ENCODE data around the gene MTX1. TPM values are rescaled to one million over a fixed set of nuclear protein-coding genes. Genes with fewer than 3 reads are reported as not detected.

Gene MTX1
- total and polyA plus RNA-seq, 9 of the 15 experiments (the other 6 are each of a cell fraction or from before 2014, with no cell fraction given): 29.1 to 98.4 (median 66.9) TPM

DNA sequence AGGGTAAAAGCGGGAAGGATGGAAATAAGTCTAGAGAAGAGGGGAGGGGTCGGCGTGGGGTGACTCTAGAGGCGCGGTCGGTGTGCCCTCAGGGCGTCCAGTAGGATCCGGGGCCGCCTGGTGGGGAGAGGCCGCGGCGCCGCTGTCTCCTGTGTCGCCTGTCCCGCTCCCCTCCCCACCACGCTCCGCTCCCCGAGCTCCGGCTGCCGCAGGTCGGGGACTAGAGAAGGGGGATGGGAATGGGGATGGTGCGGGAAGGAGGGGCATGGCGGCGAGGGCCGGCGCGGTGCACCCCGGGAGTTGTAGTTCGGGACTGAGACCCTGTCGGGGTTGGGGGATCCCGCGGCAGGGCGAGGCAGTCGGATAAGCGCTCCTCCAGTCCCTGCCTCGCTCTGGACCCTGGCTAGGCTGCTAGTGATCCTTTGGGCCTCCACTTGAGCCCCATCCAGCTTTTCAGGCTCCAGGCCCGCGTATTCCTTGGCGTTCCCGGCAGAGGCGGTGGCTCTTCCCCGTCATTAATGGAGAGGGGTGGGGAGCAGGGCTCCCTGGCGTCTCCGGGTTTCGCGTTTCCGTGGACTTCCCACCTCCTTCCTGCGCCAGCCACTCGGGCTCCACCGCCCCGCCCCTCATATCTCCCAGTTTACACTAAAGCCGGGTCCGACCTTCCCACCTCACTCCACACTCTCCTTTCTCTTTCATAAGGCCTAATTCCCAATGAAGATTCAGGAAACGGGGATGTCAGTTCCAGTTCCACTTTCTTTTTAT, 46.9 kb downstream of the MTX1 start, which contains the start of gene ENTREP3 (continued):
- TF ChIP-seq, protein P1, sequence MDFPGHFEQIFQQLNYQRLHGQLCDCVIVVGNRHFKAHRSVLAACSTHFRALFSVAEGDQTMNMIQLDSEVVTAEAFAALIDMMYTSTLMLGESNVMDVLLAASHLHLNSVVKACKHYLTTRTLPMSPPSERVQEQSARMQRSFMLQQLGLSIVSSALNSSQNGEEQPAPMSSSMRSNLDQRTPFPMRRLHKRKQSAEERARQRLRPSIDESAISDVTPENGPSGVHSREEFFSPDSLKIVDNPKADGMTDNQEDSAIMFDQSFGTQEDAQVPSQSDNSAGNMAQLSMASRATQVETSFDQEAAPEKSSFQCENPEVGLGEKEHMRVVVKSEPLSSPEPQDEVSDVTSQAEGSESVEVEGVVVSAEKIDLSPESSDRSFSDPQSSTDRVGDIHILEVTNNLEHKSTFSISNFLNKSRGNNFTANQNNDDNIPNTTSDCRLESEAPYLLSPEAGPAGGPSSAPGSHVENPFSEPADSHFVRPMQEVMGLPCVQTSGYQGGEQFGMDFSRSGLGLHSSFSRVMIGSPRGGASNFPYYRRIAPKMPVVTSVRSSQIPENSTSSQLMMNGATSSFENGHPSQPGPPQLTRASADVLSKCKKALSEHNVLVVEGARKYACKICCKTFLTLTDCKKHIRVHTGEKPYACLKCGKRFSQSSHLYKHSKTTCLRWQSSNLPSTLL (IDR thresholded peaks at IDR 0.05): no peak
- TF ChIP-seq CHD4 (IDR thresholded peaks at IDR 0.05; ENCODE audit: insufficient read depth, insufficient replicate concordance, low read depth, low read length, poor library complexity, severe bottlenecking) (no peak), GTF2F1 (IDR thresholded peaks at IDR 0.05; ENCODE audit: low read depth, low read length) (no peak), KLF16 (IDR thresholded peaks at IDR 0.05) (no peak)
- TF ChIP-seq, protein P2, sequence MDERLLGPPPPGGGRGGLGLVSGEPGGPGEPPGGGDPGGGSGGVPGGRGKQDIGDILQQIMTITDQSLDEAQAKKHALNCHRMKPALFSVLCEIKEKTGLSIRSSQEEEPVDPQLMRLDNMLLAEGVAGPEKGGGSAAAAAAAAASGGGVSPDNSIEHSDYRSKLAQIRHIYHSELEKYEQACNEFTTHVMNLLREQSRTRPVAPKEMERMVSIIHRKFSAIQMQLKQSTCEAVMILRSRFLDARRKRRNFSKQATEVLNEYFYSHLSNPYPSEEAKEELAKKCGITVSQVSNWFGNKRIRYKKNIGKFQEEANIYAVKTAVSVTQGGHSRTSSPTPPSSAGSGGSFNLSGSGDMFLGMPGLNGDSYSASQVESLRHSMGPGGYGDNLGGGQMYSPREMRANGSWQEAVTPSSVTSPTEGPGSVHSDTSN (CRISPR knock-in tag; IDR thresholded peaks at IDR 0.05; ENCODE audit: low read depth): no peak
- TF ChIP-seq, protein P2 (tag; conservative IDR thresholded peaks at IDR 0.05; ENCODE audit: low read depth): no peak

Measured in K562 (cell line).